GM23338 (cell line): ENCODE data around the gene BLVRA. TPM values are rescaled to one million over a fixed set of nuclear protein-coding genes. Genes with fewer than 3 reads are reported as not detected.

Experiments used
- ATAC-seq: fragments of 200-7000 bp; cut with Tn5 transposase; 3 replicates; pipeline ENCODE4 v1.9.1; 2020
- DNase-seq: peaks from one replicate; pipeline ENCODE4 v3.0.0-alpha.2; 2015; ENCODE audit warnings: low spot score
- H2AFZ ChIP-seq: fragments of 200-600 bp; sonication (generic); 2 replicates; pipeline ENCODE4 v1.8.0; 2016; ENCODE audit warnings: antibody characterized with exemption, mild to moderate bottlenecking, moderate library complexity
- H3F3A ChIP-seq: fragments of 200-600 bp; sonication (generic); replicated peaks from 2 replicates; pipeline ENCODE4 v1.8.0; 2017; ENCODE audit warnings: antibody characterized with exemption, mixed run types, low read depth
- H3K27ac ChIP-seq: fragments of 200-600 bp; sonication (generic); 2 replicates; pipeline ENCODE4 v1.6.1; 2016; ENCODE audit warnings: low read depth
- H3K27me3 ChIP-seq: fragments of 200-600 bp; sonication (generic); 2 replicates; pipeline ENCODE4 v1.8.0; 2016; ENCODE audit warnings: mild to moderate bottlenecking, mixed run types, moderate library complexity; ENCODE audit not compliant: insufficient read depth
- H3K36me3 ChIP-seq: fragments of 200-600 bp; sonication (generic); 2 replicates; pipeline ENCODE4 v1.8.0; 2016; ENCODE audit warnings: mild to moderate bottlenecking; ENCODE audit not compliant: insufficient read depth
- H3K4me1 ChIP-seq: fragments of 200-600 bp; sonication (generic); 2 replicates; pipeline ENCODE4 v1.8.0; 2016; ENCODE audit warnings: mild to moderate bottlenecking, moderate library complexity; ENCODE audit not compliant: insufficient read depth
- H3K4me2 ChIP-seq: fragments of 200-600 bp; sonication (generic); 2 replicates; pipeline ENCODE4 v1.7.1; 2017; ENCODE audit warnings: mixed run types
- H3K4me3 ChIP-seq: fragments of 200-600 bp; sonication (generic); 2 replicates; pipeline ENCODE4 v1.6.1; 2016; ENCODE audit warnings: mixed run types
- H3K79me2 ChIP-seq: fragments of 200-600 bp; sonication (generic); replicated peaks from 2 replicates; pipeline ENCODE4 v1.8.0; 2017; ENCODE audit warnings: mild to moderate bottlenecking; ENCODE audit not compliant: insufficient read depth
- H3K9me2 ChIP-seq: fragments of 200-600 bp; sonication (generic); 2 replicates; pipeline ENCODE4 v1.8.0; 2017; ENCODE audit not compliant: insufficient read depth
- H4K20me1 ChIP-seq: fragments of 200-600 bp; sonication (generic); replicated peaks from 2 replicates; pipeline ENCODE4 v1.8.0; 2017; ENCODE audit warnings: mild to moderate bottlenecking; ENCODE audit not compliant: insufficient read depth
- H3K27ac Mint-ChIP-seq: 2 replicates; pipeline ENCODE4 v1.8.0; 2020; ENCODE audit warnings: inconsistent platforms, mild to moderate bottlenecking, moderate library complexity, mixed read lengths
- H3K27me3 Mint-ChIP-seq: 3 replicates; pipeline ENCODE4 v1.8.0; 2022; ENCODE audit warnings: low read depth, mild to moderate bottlenecking, moderate library complexity, mixed read lengths, inconsistent platforms; ENCODE audit not compliant: insufficient read depth, poor library complexity
- H3K36me3 Mint-ChIP-seq: 3 replicates; pipeline ENCODE4 v1.8.0; 2021; ENCODE audit warnings: low read depth, mild to moderate bottlenecking, inconsistent platforms, moderate library complexity, mixed read lengths
- H3K4me1 Mint-ChIP-seq: 3 replicates; pipeline ENCODE4 v1.8.0; 2020; ENCODE audit warnings: mild to moderate bottlenecking, inconsistent platforms, mixed read lengths
- H3K4me3 Mint-ChIP-seq: 3 replicates; pipeline ENCODE4 v1.8.0; 2021; ENCODE audit warnings: moderate library complexity, mild to moderate bottlenecking, inconsistent platforms, mixed read lengths
- H3K9me3 Mint-ChIP-seq: 3 replicates; pipeline ENCODE4 v1.8.0; 2020; ENCODE audit warnings: moderate library complexity, mild to moderate bottlenecking, inconsistent platforms, mixed read lengths
- CREB1 ChIP-seq: fragments of 250-450 bp; sonication (Bioruptor Pico); IDR thresholded peaks from 2 replicates; pipeline ENCODE4 v1.5.0; 2020; ENCODE audit warnings: low read depth, mild to moderate bottlenecking, moderate library complexity
- EZH2 ChIP-seq: fragments of 200-600 bp; sonication (generic); IDR thresholded peaks from one replicate; pipeline ENCODE4 v1.8.0; 2017; ENCODE audit warnings: antibody characterized with exemption, mild to moderate bottlenecking, low read depth; ENCODE audit not compliant: unreplicated experiment
- EZH2phosphoT487 ChIP-seq: fragments of 200-600 bp; sonication (generic); IDR thresholded peaks from one replicate; pipeline ENCODE4 v1.8.1; 2018; ENCODE audit warnings: antibody characterized with exemption; ENCODE audit not compliant: unreplicated experiment
- JUNB ChIP-seq: IDR thresholded peaks from one replicate; pipeline ENCODE4 v1.6.1; 2016; ENCODE audit warnings: antibody characterized with exemption; ENCODE audit not compliant: unreplicated experiment
- NANOG ChIP-seq: IDR thresholded peaks from 2 replicates; pipeline ENCODE4 v1.6.1; 2016; ENCODE audit warnings: antibody characterized with exemption, borderline replicate concordance
- POLR2AphosphoS5 ChIP-seq: IDR thresholded peaks from 2 replicates; pipeline ENCODE4 v1.6.1; 2016; ENCODE audit warnings: antibody characterized with exemption, low read depth
- STAT1 ChIP-seq: IDR thresholded peaks from one replicate; pipeline ENCODE4 v1.6.1; 2016; ENCODE audit warnings: antibody characterized with exemption; ENCODE audit not compliant: unreplicated experiment
- ZNF114 ChIP-seq: fragments of 250-450 bp; sonication (Bioruptor Pico); IDR thresholded peaks from 2 replicates; pipeline ENCODE4 v1.5.0; 2020; ENCODE audit warnings: mild to moderate bottlenecking, moderate library complexity
- ZNF462 ChIP-seq: fragments of 250-450 bp; sonication (Bioruptor Pico); IDR thresholded peaks from 2 replicates; pipeline ENCODE4 v1.5.0; 2020; ENCODE audit warnings: mild to moderate bottlenecking, moderate library complexity
- polyA plus RNA-seq: library from polyadenylated mRNA; unstranded; fragments of >200 nt; fragmentation: Nextera tagmentation; extraction: Ambion mirVana; gene quantifications from 2 replicates; pipeline ENCODE4 v1.2.1, GENCODE V29; 2016
- total RNA-seq: library from RNA; depleted of rRNA; stranded (reverse); fragments of >200 nt; shearing (Covaris generic); gene quantifications from 2 replicates; pipeline ENCODE4 v1.2.3, GENCODE V29; 2014
- TF ChIP-seq, protein P1 (sequence below), 2 experiments: fragments of 200-600 bp in 1 of 2; sonication (generic) in 1 of 2; conservative IDR thresholded peaks; 2 replicates each; pipeline versions ENCODE4 v1.5.1 to v1.6.1; 2016 to 2017; ENCODE audit warnings: antibody characterized with exemption in 2 of 2, low read depth in 2 of 2, mild to moderate bottlenecking in 2 of 2, moderate library complexity in 1 of 2
- TF ChIP-seq, protein P2 (sequence below): IDR thresholded peaks from 2 replicates; pipeline ENCODE4 v1.6.1; 2016; ENCODE audit warnings: antibody characterized with exemption

BLVRA gene
- total and polyA plus RNA-seq, 2 experiments from 2014 or later, result 17.0 to 46.5 TPM

GRCh38 chr7:43749383-43749940 lies 9.0 kb upstream of the BLVRA start (continued):
- TF ChIP-seq NANOG (no peak), POLR2AphosphoS5 (no peak)

DNA sequence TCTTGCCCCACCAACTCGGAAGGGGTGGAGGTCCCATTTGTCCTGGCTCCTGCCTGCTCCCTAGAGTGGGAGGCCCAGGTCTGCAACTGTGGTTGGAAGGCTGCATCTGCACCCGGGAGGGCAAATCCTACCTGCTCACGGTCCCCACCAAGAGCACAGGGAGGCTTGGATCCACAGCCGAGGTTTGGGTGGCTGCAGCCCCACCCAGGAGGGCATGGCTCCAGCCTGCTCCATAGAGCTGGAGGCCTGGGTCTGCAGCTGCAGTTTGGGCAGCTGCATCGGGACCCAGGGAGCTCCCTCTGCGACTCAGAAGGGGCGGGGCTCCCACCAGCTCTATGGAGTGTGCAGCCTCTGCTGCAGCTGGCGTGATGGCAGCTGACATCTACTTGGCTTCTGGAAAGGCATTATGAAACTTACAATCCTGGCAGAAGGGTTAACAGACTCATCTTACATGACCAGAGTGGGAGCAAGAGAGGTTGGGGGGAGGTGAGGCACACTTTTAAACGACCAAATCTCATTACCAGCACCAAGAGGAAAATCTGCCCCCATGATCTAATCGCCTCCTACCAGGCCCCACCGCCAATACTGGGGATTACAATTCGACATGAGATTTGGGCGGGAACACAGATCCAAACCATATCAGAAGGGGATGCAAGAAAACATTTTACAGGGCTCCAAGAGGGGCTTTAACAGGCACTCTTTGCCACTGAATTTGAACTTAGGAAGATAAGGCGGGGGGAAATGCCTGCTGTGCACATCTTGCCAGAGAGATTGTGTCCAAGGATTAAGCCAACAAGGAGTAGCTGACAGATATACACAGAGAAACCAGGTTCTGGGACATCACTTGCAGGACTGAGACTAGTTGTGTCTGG lies 8.2 kb upstream of the BLVRA start:
- Histone ChIP-seq H3K9me2 (no peaks in the 10 kb centered on the region), H3K27ac (no peak overlapping the region), H2AFZ (peak overlapping the region; percentile 96), H3K36me3 (no peaks in the 10 kb centered on the region), H3F3A (no peaks in the 10 kb centered on the region), H3K27me3 (no peaks in the 10 kb centered on the region), H3K4me3 (no peak overlapping the region), H3K79me2 (no peaks in the 10 kb centered on the region), H3K4me2 (no peak overlapping the region), H3K4me1 (no peaks in the 10 kb centered on the region), H4K20me1 (no peaks in the 10 kb centered on the region)
- TF ChIP-seq, protein P1, sequence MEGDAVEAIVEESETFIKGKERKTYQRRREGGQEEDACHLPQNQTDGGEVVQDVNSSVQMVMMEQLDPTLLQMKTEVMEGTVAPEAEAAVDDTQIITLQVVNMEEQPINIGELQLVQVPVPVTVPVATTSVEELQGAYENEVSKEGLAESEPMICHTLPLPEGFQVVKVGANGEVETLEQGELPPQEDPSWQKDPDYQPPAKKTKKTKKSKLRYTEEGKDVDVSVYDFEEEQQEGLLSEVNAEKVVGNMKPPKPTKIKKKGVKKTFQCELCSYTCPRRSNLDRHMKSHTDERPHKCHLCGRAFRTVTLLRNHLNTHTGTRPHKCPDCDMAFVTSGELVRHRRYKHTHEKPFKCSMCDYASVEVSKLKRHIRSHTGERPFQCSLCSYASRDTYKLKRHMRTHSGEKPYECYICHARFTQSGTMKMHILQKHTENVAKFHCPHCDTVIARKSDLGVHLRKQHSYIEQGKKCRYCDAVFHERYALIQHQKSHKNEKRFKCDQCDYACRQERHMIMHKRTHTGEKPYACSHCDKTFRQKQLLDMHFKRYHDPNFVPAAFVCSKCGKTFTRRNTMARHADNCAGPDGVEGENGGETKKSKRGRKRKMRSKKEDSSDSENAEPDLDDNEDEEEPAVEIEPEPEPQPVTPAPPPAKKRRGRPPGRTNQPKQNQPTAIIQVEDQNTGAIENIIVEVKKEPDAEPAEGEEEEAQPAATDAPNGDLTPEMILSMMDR (conservative IDR thresholded peaks at IDR 0.05; ENCODE audit: low read depth in 2 of 2), result no peak
- TF ChIP-seq EZH2phosphoT487, result no peak
- no peak for TF ChIP-seq ZNF462
- no peak for TF ChIP-seq STAT1
- no peak for TF ChIP-seq ZNF114
- no peak for TF ChIP-seq JUNB
- no peak for TF ChIP-seq CREB1 (CRISPR knock-in tag)
- no peak for TF ChIP-seq EZH2
- TF ChIP-seq NANOG, result no peak
- TF ChIP-seq, protein P2, sequence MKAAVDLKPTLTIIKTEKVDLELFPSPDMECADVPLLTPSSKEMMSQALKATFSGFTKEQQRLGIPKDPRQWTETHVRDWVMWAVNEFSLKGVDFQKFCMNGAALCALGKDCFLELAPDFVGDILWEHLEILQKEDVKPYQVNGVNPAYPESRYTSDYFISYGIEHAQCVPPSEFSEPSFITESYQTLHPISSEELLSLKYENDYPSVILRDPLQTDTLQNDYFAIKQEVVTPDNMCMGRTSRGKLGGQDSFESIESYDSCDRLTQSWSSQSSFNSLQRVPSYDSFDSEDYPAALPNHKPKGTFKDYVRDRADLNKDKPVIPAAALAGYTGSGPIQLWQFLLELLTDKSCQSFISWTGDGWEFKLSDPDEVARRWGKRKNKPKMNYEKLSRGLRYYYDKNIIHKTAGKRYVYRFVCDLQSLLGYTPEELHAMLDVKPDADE, result no peak
- ATAC-seq (peak; percentile 96), DNase-seq (no peak)
- H3K4me3 Mint-ChIP-seq, result no peak overlapping the region
- no peaks in the 10 kb centered on the region for H3K36me3 Mint-ChIP-seq
- peaks cover 4% of the 10 kb centered on the region; the same call in 2 of the 3 replicates for H3K4me1 Mint-ChIP-seq
- no peaks in the 10 kb centered on the region for H3K9me3 Mint-ChIP-seq
- H3K27me3 Mint-ChIP-seq, result peaks cover 4% of the 10 kb centered on the region
- H3K27ac Mint-ChIP-seq, result no peak overlapping the region
